K562 (cell line): ENCODE data around the gene LEPR. TPM values are rescaled to one million over a fixed set of nuclear protein-coding genes. Genes with fewer than 3 reads are reported as not detected.

Experiments
- ATAC-seq: fragments of 200-7000 bp; cut with Tn5 transposase; 3 replicates; pipeline ENCODE4 v1.9.1; 2020; ENCODE audit warnings: moderate library complexity
- BruUV-seq: library from RNA; stranded (reverse); fragments of 400-500 nt; replicated peaks from 2 replicates; lab custom pipeline; 2021; lab: Mats Ljungman, UMichigan
- CTCF ChIA-PET: fragments of 300-600 bp; formaldehyde crosslinking; extraction: SDS; loops from one replicate; lab custom pipeline; 2021; ENCODE audit warnings: low intra/inter-chr PET ratio; lab: Yijun Ruan, JAX
- POLR2A ChIA-PET: fragments of 300-600, 350-650 bp; sonication (Branson Sonifier 250); formaldehyde crosslinking; extraction: SDS; loops from one replicate; lab custom pipeline; 2021; ENCODE audit warnings: antibody characterized with exemption, inconsistent platforms; lab: Yijun Ruan, JAX
- DNase-seq, 4 experiments: peaks; one replicate each; pipeline versions ENCODE4 v3.0.0 to v3.0.0-alpha.2; 2011 to 2018; ENCODE audit warnings: low spot score in 3 of 4, mixed read lengths in 3 of 4; ENCODE audit errors: extremely low read depth in 1 of 4
- FAIRE-seq: peaks from 2 replicates; lab custom pipeline; 2011; peaks lifted over from hg19 to GRCh38; lab: Jason Lieb, UNC
- H2AFZ ChIP-seq: 2 replicates; pipeline ENCODE4 v1.6.0; 2011; ENCODE audit warnings: low read depth, low read length, control low read depth, inconsistent platforms
- H3K27ac ChIP-seq: fragments of 200-600 bp; 3 replicates; pipeline ENCODE4 v1.8.0; 2011; ENCODE audit warnings: low read depth, mild to moderate bottlenecking, control low read depth, inconsistent platforms, low read length, moderate library complexity, mixed read lengths; ENCODE audit errors: extremely low read depth
- H3K27me3 ChIP-seq, 2 experiments: fragments of 300-600 bp in 1 of 2; 2 replicates in 1 of 2; 3 replicates in 1 of 2; pipeline versions ENCODE4 v1.6.0 to v1.8.0; 2011; ENCODE audit warnings: inconsistent platforms in 2 of 2, low read length in 2 of 2, mild to moderate bottlenecking in 1 of 2, mixed read lengths in 1 of 2, moderate library complexity in 1 of 2; ENCODE audit not compliant: control insufficient read depth in 2 of 2, insufficient read depth in 2 of 2
- H3K36me3 ChIP-seq: fragments of 300-600 bp; 3 replicates; pipeline ENCODE4 v1.8.0; 2011; ENCODE audit warnings: mild to moderate bottlenecking, low read length, inconsistent platforms; ENCODE audit not compliant: control insufficient read depth, insufficient read depth
- H3K4me1 ChIP-seq, 2 experiments: fragments of 200-600 bp in 1 of 2; replicated peaks in 1 of 2; 2 replicates in 1 of 2; 3 replicates in 1 of 2; pipeline versions ENCODE4 v1.5.1 to v1.8.0; 2011; ENCODE audit warnings: inconsistent platforms in 2 of 2, low read length in 2 of 2, mild to moderate bottlenecking in 1 of 2, mixed read lengths in 1 of 2, moderate library complexity in 1 of 2; ENCODE audit not compliant: control insufficient read depth in 2 of 2, insufficient read depth in 2 of 2
- H3K4me2 ChIP-seq: 2 replicates; pipeline ENCODE4 v1.6.1; 2011; ENCODE audit warnings: low read length, control low read depth, inconsistent platforms, mixed read lengths; ENCODE audit not compliant: insufficient read depth
- H3K4me3 ChIP-seq: fragments of 200-600 bp; sonication (generic), shearing (Covaris generic); 2 replicates; pipeline ENCODE4 v1.5.1; 2016; ENCODE audit warnings: control low read depth, inconsistent platforms
- H3K79me2 ChIP-seq: fragments of 200-600 bp; 3 replicates; pipeline ENCODE4 v1.8.0; 2011; ENCODE audit warnings: low read length, inconsistent platforms; ENCODE audit not compliant: control insufficient read depth, insufficient read depth
- H3K9ac ChIP-seq, 2 experiments: 2 replicates each; pipeline versions ENCODE4 v1.6.0 to v1.6.1; 2011; ENCODE audit warnings: low read depth in 2 of 2, low read length in 2 of 2, control low read depth in 1 of 2, inconsistent platforms in 1 of 2, mild to moderate bottlenecking in 1 of 2, mixed read lengths in 1 of 2; ENCODE audit not compliant: insufficient read depth in 1 of 2
- H3K9me1 ChIP-seq: one replicate; pipeline ENCODE4 v1.6.0; 2011; ENCODE audit warnings: inconsistent platforms, mild to moderate bottlenecking, low read length, moderate library complexity; ENCODE audit not compliant: control insufficient read depth, insufficient read depth
- H3K9me3 ChIP-seq: replicated peaks from 2 replicates; pipeline ENCODE4 v1.5.1; 2011; ENCODE audit warnings: low read depth, low read length, inconsistent platforms; ENCODE audit not compliant: control insufficient read depth, insufficient read depth
- H4K20me1 ChIP-seq: replicated peaks from 2 replicates; pipeline ENCODE4 v1.6.1; 2011; ENCODE audit warnings: low read length, inconsistent platforms, mixed read lengths; ENCODE audit not compliant: control insufficient read depth, insufficient read depth
- ATF1 ChIP-seq, 2 experiments: fragments of 450-650 bp in 1 of 2; IDR thresholded peaks; 2 replicates each; pipeline ENCODE4 v1.6.1; 2016; ENCODE audit warnings: missing compliant biosample characterization in 1 of 2, missing genetic modification characterization in 1 of 2
- ATF2 ChIP-seq: sonication (generic); formaldehyde crosslinking; IDR thresholded peaks from 2 replicates; pipeline ENCODE4 v1.8.1; 2022; ENCODE audit warnings: missing genetic modification reagents
- FOXK2 ChIP-seq, 2 experiments: fragments of 450-650 bp; IDR thresholded peaks in 1 of 2; conservative IDR thresholded peaks in 1 of 2; 2 replicates each; pipeline ENCODE4 v1.6.1; 2016; ENCODE audit warnings: low read depth in 2 of 2, mild to moderate bottlenecking in 1 of 2
- HDGF ChIP-seq: fragments of 450-650 bp; IDR thresholded peaks from 2 replicates; pipeline ENCODE4 v1.6.1; 2016
- HSF4 ChIP-seq: fragments of 250-450 bp; sonication (Bioruptor Pico); IDR thresholded peaks from 2 replicates; pipeline ENCODE4 v2.1.2; 2022; ENCODE audit warnings: mild to moderate bottlenecking, moderate library complexity, borderline replicate concordance
- NFE2 ChIP-seq: IDR thresholded peaks from 2 replicates; pipeline ENCODE4 v1.6.1; 2014; ENCODE audit warnings: antibody characterized with exemption, low read depth
- POLR2A ChIP-seq: fragments of 450-650 bp; conservative IDR thresholded peaks from 2 replicates; pipeline ENCODE4 v1.6.1; 2016
- SMARCC2 ChIP-seq: fragments of 450-650 bp; IDR thresholded peaks from 2 replicates; pipeline ENCODE4 v1.6.1; 2017; ENCODE audit warnings: antibody characterized with exemption, moderate library complexity, mild to moderate bottlenecking, low read depth
- SPI1 ChIP-seq: IDR thresholded peaks from 2 replicates; pipeline ENCODE4 v1.6.1; 2011; ENCODE audit warnings: low read depth, low read length, control low read depth, borderline replicate concordance
- TAF9B ChIP-seq: fragments of 450-650 bp; IDR thresholded peaks from 2 replicates; pipeline ENCODE4 v1.6.1; 2018; ENCODE audit warnings: mild to moderate bottlenecking; ENCODE audit not compliant: partially characterized antibody
- TBP ChIP-seq: optimal IDR thresholded peaks from 2 replicates; pipeline ENCODE3; 2011; ENCODE audit warnings: low read depth, low read length, improper control_type of control experiment
- ZNF668 ChIP-seq: fragments of 250-450 bp; sonication (Bioruptor Pico); IDR thresholded peaks from 2 replicates; pipeline ENCODE4 v1.8.0; 2022; ENCODE audit warnings: mild to moderate bottlenecking, inconsistent platforms
- ZNF766 ChIP-seq: fragments of 200-800 bp; sonication (Bioruptor generic); conservative IDR thresholded peaks from 2 replicates; pipeline ENCODE4 v1.6.1; 2016; ENCODE audit warnings: missing genetic modification characterization, missing compliant biosample characterization
- WGBS: fragments of 100-300 bp; shearing (Covaris generic); methylation state at CpG from one replicate; pipeline ENCODE4 v1.1.6; 2016; ENCODE audit warnings: low coverage, mixed read lengths; ENCODE audit not compliant: insufficient coverage; ENCODE audit errors: missing lambda C conversion rate; 5-methylcytosine and 5-hydroxymethylcytosine counted together
- in situ Hi-C: fragments of 300-500 bp; cut with MboI; formaldehyde crosslinking; loops from 4 replicates; pipeline ENCODE4 v1.15.0; 2018; ENCODE audit warnings: inconsistent platforms, mixed read lengths
- intact Hi-C: fragments of 100-400 bp; cut with micrococcal nuclease; formaldehyde crosslinking; loops from 2 replicates; pipeline ENCODE4 v1.14.2; 2022
- polyA plus RNA-seq, 8 experiments: library from polyadenylated mRNA; depleted of rRNA in 4 of 8; stranded (reverse) in 5 of 8; unstranded in 3 of 8; fragments of >200 nt; fragmentation: Nextera tagmentation in 2 of 8; fragmentation: Illumina TruSeq in 1 of 8; extraction: Ambion mirVana in 2 of 8; extraction: Trizol in 1 of 8; gene quantifications; 2 replicates each; pipeline versions ENCODE4 v1.2.1 to v1.2.3, GENCODE V29; 2011 to 2014; ENCODE audit warnings: inconsistent platforms in 1 of 8, missing spikeins in 1 of 8
- total RNA-seq, 7 experiments: library from RNA; depleted of rRNA in 6 of 7; stranded (reverse); fragments of >200 nt in 6 of 7; fragmentation: Illumina TruSeq in 2 of 7; extraction: Trizol in 2 of 7; gene quantifications; 2 replicates each; pipeline versions ENCODE4 v1.2.1 to v1.2.3, GENCODE V29; 2011 to 2021; ENCODE audit warnings: low replicate concordance in 1 of 7
- TF ChIP-seq, protein P1 (sequence below): fragments of 450-650 bp; IDR thresholded peaks from 2 replicates; pipeline ENCODE4 v1.7.1; 2018; ENCODE audit warnings: mild to moderate bottlenecking, low read depth; ENCODE audit not compliant: partially characterized antibody
- TF ChIP-seq, protein P2 (sequence below), 2 experiments: fragments of 450-650 bp; conservative IDR thresholded peaks; 2 replicates each; pipeline ENCODE4 v1.6.1; 2017; ENCODE audit warnings: mild to moderate bottlenecking in 2 of 2, moderate library complexity in 2 of 2

The LEPR gene
- total and polyA plus RNA-seq, 9 of the 15 experiments (the other 6 are each of a cell fraction or from before 2014, with no cell fraction given): 12.2 to 111 (median 43.1) TPM

- H2AFZ ChIP-seq: 0 out of 2 replicates have a peak overlapping the region, but pooled peaks have one; percentile 74
- in situ Hi-C loops (loop anchor here (10.0 kb wide), 1 partner anchor 357 kb away; no protein-coding TSS in a partner anchor), intact Hi-C loops (loop anchor here (2.0 to 5.0 kb wide), 6 partner anchors 56 to 354 kb away; no protein-coding TSS in a partner anchor)
- H3K36me3 ChIP-seq: peaks cover 35% of the 10 kb centered on the region
- FAIRE-seq: no peak
- H3K9me1 ChIP-seq: no peaks in the 10 kb centered on the region
- H3K9ac ChIP-seq: peak overlapping the region; percentile 95 to 99
- H3K27me3 ChIP-seq: no peaks in the 10 kb centered on the region
- H3K79me2 ChIP-seq: peaks cover 60% of the 10 kb centered on the region
- BruUV-seq: TSS peak; percentile 43
- peak overlapping the region; percentile 92 for H3K4me2 ChIP-seq
- ChIA-PET POLR2A (interaction anchor here (0.7 to 1.3 kb wide), 4 partner anchors 143 to 275 kb away, joined by 3 read pairs; no protein-coding TSS in a partner anchor), CTCF (no interaction called here)
- peaks cover 25 to 62% of the 10 kb centered on the region in 2 experiments for H3K4me1 ChIP-seq
- WGBS: under 1% methylated on average over 13 of the region's 13 CpGs
- no peaks in the 10 kb centered on the region for H3K9me3 ChIP-seq
- DNase-seq: peak in 1 of 4 experiments; percentile 44
- ATAC-seq: no peak
- H4K20me1 ChIP-seq: peaks cover 3% of the 10 kb centered on the region; the same call in 1 of the 2 replicates
- peak overlapping the region; percentile 83 for H3K4me3 ChIP-seq
- peak overlapping the region; percentile 95 for H3K27ac ChIP-seq
- TF ChIP-seq HSF4 (CRISPR knock-in tag) (0 out of 2 replicates have a peak, but pooled peaks have one; percentile 32), TBP (peak; percentile 24), SMARCC2 (0 out of 2 replicates have a peak, but pooled peaks have one; percentile 38), POLR2A (0 out of 2 replicates have a peak, but pooled peaks have one; percentile 2), ATF2 (no peak), ZNF668 (CRISPR knock-in tag) (peak; percentile 33; the same call in 1 of the 2 replicates), NFE2 (peak; percentile 23; the same call in 1 of the 2 replicates), FOXK2 (conservative IDR thresholded peaks at IDR 0.05 in 1 of 2, IDR thresholded peaks at IDR 0.05 in 1 of 2; ENCODE audit: low read depth in 2 of 2) (0 out of 4 replicates have a peak, but pooled peaks of 1 of the 2 experiments have one; percentile 1), TAF9B (peak; percentile 33), SPI1 (peak; percentile 66; the same call in 1 of the 2 replicates), ZNF766 (CRISPR knock-in tag) (0 out of 2 replicates have a peak, but pooled peaks have one; percentile 36), HDGF (0 out of 2 replicates have a peak, but pooled peaks have one; percentile 31), ATF1 (CRISPR knock-in tag; IDR thresholded peaks at IDR 0.05) (no peak), ATF1 (tag; IDR thresholded peaks at IDR 0.05) (peak; percentile 18; the same call in 1 of the 2 replicates)
- TF ChIP-seq, protein P1, sequence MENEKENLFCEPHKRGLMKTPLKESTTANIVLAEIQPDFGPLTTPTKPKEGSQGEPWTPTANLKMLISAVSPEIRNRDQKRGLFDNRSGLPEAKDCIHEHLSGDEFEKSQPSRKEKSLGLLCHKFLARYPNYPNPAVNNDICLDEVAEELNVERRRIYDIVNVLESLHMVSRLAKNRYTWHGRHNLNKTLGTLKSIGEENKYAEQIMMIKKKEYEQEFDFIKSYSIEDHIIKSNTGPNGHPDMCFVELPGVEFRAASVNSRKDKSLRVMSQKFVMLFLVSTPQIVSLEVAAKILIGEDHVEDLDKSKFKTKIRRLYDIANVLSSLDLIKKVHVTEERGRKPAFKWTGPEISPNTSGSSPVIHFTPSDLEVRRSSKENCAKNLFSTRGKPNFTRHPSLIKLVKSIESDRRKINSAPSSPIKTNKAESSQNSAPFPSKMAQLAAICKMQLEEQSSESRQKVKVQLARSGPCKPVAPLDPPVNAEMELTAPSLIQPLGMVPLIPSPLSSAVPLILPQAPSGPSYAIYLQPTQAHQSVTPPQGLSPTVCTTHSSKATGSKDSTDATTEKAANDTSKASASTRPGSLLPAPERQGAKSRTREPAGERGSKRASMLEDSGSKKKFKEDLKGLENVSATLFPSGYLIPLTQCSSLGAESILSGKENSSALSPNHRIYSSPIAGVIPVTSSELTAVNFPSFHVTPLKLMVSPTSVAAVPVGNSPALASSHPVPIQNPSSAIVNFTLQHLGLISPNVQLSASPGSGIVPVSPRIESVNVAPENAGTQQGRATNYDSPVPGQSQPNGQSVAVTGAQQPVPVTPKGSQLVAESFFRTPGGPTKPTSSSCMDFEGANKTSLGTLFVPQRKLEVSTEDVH: no peak
- TF ChIP-seq, protein P2, sequence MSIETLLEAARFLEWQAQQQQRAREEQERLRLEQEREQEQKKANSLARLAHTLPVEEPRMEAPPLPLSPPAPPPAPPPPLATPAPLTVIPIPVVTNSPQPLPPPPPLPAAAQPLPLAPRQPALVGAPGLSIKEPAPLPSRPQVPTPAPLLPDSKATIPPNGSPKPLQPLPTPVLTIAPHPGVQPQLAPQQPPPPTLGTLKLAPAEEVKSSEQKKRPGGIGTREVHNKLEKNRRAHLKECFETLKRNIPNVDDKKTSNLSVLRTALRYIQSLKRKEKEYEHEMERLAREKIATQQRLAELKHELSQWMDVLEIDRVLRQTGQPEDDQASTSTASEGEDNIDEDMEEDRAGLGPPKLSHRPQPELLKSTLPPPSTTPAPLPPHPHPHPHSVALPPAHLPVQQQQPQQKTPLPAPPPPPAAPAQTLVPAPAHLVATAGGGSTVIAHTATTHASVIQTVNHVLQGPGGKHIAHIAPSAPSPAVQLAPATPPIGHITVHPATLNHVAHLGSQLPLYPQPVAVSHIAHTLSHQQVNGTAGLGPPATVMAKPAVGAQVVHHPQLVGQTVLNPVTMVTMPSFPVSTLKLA (conservative IDR thresholded peaks at IDR 0.05): peak in 1 of 2 experiments; percentile 24; a peak in 1 of 4 replicates
Measured at GRCh38 chr1:65421351-65422025, 1.0 kb downstream of the LEPR start.
